Thymus (tissue), 2 donors: ENCODE results near the gene ZNF581. TPM values are rescaled to one million over a fixed set of nuclear protein-coding genes. Genes with fewer than 3 reads are reported as not detected.

Source experiments
- polyA plus RNA-seq: library from polyadenylated mRNA; stranded (reverse); fragments of 200-250 nt; gene quantifications from one replicate; pipeline ENCODE4 v1.2.3, GENCODE V29; 2013
- total RNA-seq: library from RNA; stranded (reverse); fragments of 120-200 nt; gene quantifications from one replicate; pipeline ENCODE4 v1.2.4, GENCODE V29; 2013
- donor health status: healthy.

Gene ZNF581
- total and polyA plus RNA-seq, 2 donors = 19.0 to 22.9 TPM

Other genes starting within 250 kb of the ZNF581 start
- gene UBE2S, start 235.9 kb upstream of the ZNF581 start, total RNA-seq = 120 TPM
- 14.6 TPM for gene UBE2S, start 235.9 kb upstream of the ZNF581 start, polyA plus RNA-seq
- 0.05 TPM for gene SHISA7, start 200.3 kb upstream of the ZNF581 start, total RNA-seq
- gene SHISA7, start 200.3 kb upstream of the ZNF581 start, polyA plus RNA-seq = 0.11 TPM
- gene ISOC2, start 182.0 kb upstream of the ZNF581 start, total RNA-seq = 26.4 TPM
- gene ISOC2, start 182.0 kb upstream of the ZNF581 start, polyA plus RNA-seq = 24.8 TPM
- gene C19orf85, start 178.9 kb upstream of the ZNF581 start, total RNA-seq = not detected
- gene C19orf85, start 178.9 kb upstream of the ZNF581 start, polyA plus RNA-seq = not detected
- 1.1 TPM for gene ZNF628, start 167.0 kb upstream of the ZNF581 start, total RNA-seq
- 4.8 TPM for gene ZNF628, start 167.0 kb upstream of the ZNF581 start, polyA plus RNA-seq
- gene NAT14, start 158.5 kb upstream of the ZNF581 start, total RNA-seq = 116 TPM
- gene NAT14, start 158.5 kb upstream of the ZNF581 start, polyA plus RNA-seq = 58.2 TPM
- gene SSC5D, start 155.2 kb upstream of the ZNF581 start, total RNA-seq = 0.80 TPM
- gene SSC5D, start 155.2 kb upstream of the ZNF581 start, polyA plus RNA-seq = 1.8 TPM
- gene SBK2, start 106.5 kb upstream of the ZNF581 start, total RNA-seq = not detected
- gene SBK2, start 106.5 kb upstream of the ZNF581 start, polyA plus RNA-seq = not detected
- not detected for gene SBK3, start 98.1 kb upstream of the ZNF581 start, total RNA-seq
- 0.11 TPM for gene SBK3, start 98.1 kb upstream of the ZNF581 start, polyA plus RNA-seq
- gene ZNF579, start 62.8 kb upstream of the ZNF581 start, total RNA-seq = 2.3 TPM
- gene ZNF579, start 62.8 kb upstream of the ZNF581 start, polyA plus RNA-seq = 5.5 TPM
- gene FIZ1, start 44.1 kb upstream of the ZNF581 start, total RNA-seq = 4.6 TPM
- 11.9 TPM for gene FIZ1, start 44.1 kb upstream of the ZNF581 start, polyA plus RNA-seq
- gene ZNF524, start 43.4 kb upstream of the ZNF581 start, total RNA-seq = 13.3 TPM
- gene ZNF524, start 43.4 kb upstream of the ZNF581 start, polyA plus RNA-seq = 25.0 TPM
- 0.85 TPM for gene ZNF865, start 38.0 kb upstream of the ZNF581 start, total RNA-seq
- 7.2 TPM for gene ZNF865, start 38.0 kb upstream of the ZNF581 start, polyA plus RNA-seq
- gene ZNF784, start 19.1 kb upstream of the ZNF581 start, total RNA-seq = 2.7 TPM
- 5.4 TPM for gene ZNF784, start 19.1 kb upstream of the ZNF581 start, polyA plus RNA-seq
- 6.4 TPM for gene ZNF580, start 2.6 kb upstream of the ZNF581 start, total RNA-seq
- gene ZNF580, start 2.6 kb upstream of the ZNF581 start, polyA plus RNA-seq = 32.9 TPM
- gene CCDC106, start 4.6 kb downstream of the ZNF581 start, total RNA-seq = 6.2 TPM
- 17.2 TPM for gene CCDC106, start 4.6 kb downstream of the ZNF581 start, polyA plus RNA-seq
- gene U2AF2, start 11.4 kb downstream of the ZNF581 start, total RNA-seq = 137 TPM
- 123 TPM for gene U2AF2, start 11.4 kb downstream of the ZNF581 start, polyA plus RNA-seq
- gene EPN1, start 31.6 kb downstream of the ZNF581 start, total RNA-seq = 9.9 TPM
- 34.6 TPM for gene EPN1, start 31.6 kb downstream of the ZNF581 start, polyA plus RNA-seq
- gene NLRP9, start 94.8 kb downstream of the ZNF581 start, total RNA-seq = not detected
- 0.02 TPM for gene NLRP9, start 94.8 kb downstream of the ZNF581 start, polyA plus RNA-seq
- gene RFPL4A, start 115.4 kb downstream of the ZNF581 start, total RNA-seq = 0.33 TPM
- 0.23 TPM for gene RFPL4A, start 115.4 kb downstream of the ZNF581 start, polyA plus RNA-seq
- 0.28 TPM for gene RFPL4AL1, start 125.5 kb downstream of the ZNF581 start, total RNA-seq
- 0.05 TPM for gene RFPL4AL1, start 125.5 kb downstream of the ZNF581 start, polyA plus RNA-seq
- gene NLRP11, start 188.3 kb downstream of the ZNF581 start, total RNA-seq = under 0.01 TPM
- gene NLRP11, start 188.3 kb downstream of the ZNF581 start, polyA plus RNA-seq = 0.02 TPM
- under 0.01 TPM for gene NLRP4, start 192.9 kb downstream of the ZNF581 start, total RNA-seq
- 0.09 TPM for gene NLRP4, start 192.9 kb downstream of the ZNF581 start, polyA plus RNA-seq